Measurements from ENCODE around the gene HSPA1A. TPM values are rescaled to one million over a fixed set of nuclear protein-coding genes. Genes with fewer than 3 reads are reported as not detected.
"Not testable (repeated sequence)": the region's sequence is repeated elsewhere in the genome, so short reads cannot be mapped to it uniquely, and the experiment has no call there.

HSPA1A gene
- total RNA-seq, 2 experiments from 2014 or later: 8.1 to 9.8 TPM

DNA sequence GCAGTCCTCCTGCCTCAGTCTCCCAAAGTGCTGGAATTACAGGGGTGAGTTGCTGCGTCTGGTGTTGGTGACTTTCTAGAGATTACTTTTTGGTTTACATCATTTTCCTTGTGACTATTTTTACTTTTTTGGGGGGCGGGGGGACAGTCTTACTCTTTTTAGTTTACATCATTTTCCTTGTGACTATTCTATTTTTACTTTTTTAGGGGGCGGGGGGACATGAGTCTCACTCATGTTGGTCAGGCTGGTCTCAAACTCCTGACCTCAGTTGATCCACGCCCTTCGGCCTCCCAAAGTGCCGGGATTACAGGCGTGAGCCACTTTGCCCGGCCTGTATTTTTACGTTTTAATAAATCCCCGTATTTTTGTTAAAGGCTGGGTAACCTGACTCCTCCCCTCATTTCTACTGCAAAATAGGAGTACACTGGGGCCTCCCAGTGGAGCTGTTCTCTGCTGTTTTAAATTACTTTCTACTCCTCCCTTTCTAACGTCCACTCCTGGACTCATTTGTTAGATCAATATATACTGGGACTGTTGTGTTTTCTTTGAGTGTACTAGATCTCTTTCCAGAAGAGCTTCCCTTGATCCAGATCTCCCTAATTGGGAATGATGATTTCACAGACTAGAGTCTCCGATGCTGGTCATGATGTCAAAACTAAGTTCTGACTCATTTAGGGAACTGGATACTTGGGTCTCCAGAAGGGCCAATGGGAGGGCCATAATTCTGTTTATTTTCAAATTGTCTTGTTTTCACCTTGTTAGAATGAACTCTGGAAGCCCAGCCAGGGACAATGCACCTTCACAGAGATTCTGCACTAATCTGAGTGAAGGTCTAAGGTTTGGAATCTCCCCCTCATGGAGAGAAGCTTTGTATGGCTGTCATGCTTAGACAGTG, 21.4 kb downstream of the HSPA1A start:
- H3K27ac ChIP-seq (ENCODE audit: low read depth in 1 of 2, low read length in 2 of 2): peak overlapping the region; percentile 38 to 97
- TF ChIP-seq, protein P1, sequence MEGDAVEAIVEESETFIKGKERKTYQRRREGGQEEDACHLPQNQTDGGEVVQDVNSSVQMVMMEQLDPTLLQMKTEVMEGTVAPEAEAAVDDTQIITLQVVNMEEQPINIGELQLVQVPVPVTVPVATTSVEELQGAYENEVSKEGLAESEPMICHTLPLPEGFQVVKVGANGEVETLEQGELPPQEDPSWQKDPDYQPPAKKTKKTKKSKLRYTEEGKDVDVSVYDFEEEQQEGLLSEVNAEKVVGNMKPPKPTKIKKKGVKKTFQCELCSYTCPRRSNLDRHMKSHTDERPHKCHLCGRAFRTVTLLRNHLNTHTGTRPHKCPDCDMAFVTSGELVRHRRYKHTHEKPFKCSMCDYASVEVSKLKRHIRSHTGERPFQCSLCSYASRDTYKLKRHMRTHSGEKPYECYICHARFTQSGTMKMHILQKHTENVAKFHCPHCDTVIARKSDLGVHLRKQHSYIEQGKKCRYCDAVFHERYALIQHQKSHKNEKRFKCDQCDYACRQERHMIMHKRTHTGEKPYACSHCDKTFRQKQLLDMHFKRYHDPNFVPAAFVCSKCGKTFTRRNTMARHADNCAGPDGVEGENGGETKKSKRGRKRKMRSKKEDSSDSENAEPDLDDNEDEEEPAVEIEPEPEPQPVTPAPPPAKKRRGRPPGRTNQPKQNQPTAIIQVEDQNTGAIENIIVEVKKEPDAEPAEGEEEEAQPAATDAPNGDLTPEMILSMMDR (IDR thresholded peaks at IDR 0.05): no peak
- Mint-ChIP-seq H3K27ac (peak overlapping the region; percentile 98), H3K27me3 (no peaks in the 10 kb centered on the region), H3K9me3 (no peaks in the 10 kb centered on the region), H3K36me3 (ENCODE audit: low read depth) (peaks cover 71% of the 10 kb centered on the region), H3K4me3 (peak overlapping the region; percentile 96), H3K4me1 (ENCODE audit: low read depth) (peaks cover 44% of the 10 kb centered on the region)
- intact Hi-C loops (cut with DNase I, micrococcal nuclease): loop anchor here in 1 of 2 experiments (10.0 kb wide), 1 partner anchor 252 kb away; the partner anchor contains the start of genes LST1 and LTB
- ChIA-PET CTCF (interaction anchor here (1.2 to 1.3 kb wide), 2 partner anchors 9 to 55 kb away, joined by 3 to 7 read pairs; partner anchors contain the start of gene HSPA1B), POLR2A (interaction anchor here (0.6 to 3.6 kb wide), 9 partner anchors 10 to 184 kb away, joined by 3 to 36 read pairs (median 5); partner anchors contain the start of genes ABHD16A, BAG6, DDAH2 and HSPA1B)
- H3K4me1 ChIP-seq (ENCODE audit: insufficient read depth, low read length): peaks cover 51% of the 10 kb centered on the region
- ATAC-seq (ENCODE audit: poor library complexity): peak; percentile 45
- peak overlapping the region; percentile 94 for H3K4me3 ChIP-seq (ENCODE audit: low read length)
- DNase-seq: peak in 3 of 14 experiments; percentile 43 to 57 (median 57)
- H3K36me3 ChIP-seq (ENCODE audit: insufficient read depth, low read length): peaks cover 50% of the 10 kb centered on the region
- no peaks in the 10 kb centered on the region for H3K27me3 ChIP-seq (ENCODE audit: control insufficient read depth in 1 of 2, insufficient read depth in 2 of 2, low read length in 2 of 2)
- H3K9me3 ChIP-seq (ENCODE audit: control insufficient read depth in 1 of 2, insufficient read depth in 1 of 2, low read length in 2 of 2): no peaks in the 10 kb centered on the region

DNA sequence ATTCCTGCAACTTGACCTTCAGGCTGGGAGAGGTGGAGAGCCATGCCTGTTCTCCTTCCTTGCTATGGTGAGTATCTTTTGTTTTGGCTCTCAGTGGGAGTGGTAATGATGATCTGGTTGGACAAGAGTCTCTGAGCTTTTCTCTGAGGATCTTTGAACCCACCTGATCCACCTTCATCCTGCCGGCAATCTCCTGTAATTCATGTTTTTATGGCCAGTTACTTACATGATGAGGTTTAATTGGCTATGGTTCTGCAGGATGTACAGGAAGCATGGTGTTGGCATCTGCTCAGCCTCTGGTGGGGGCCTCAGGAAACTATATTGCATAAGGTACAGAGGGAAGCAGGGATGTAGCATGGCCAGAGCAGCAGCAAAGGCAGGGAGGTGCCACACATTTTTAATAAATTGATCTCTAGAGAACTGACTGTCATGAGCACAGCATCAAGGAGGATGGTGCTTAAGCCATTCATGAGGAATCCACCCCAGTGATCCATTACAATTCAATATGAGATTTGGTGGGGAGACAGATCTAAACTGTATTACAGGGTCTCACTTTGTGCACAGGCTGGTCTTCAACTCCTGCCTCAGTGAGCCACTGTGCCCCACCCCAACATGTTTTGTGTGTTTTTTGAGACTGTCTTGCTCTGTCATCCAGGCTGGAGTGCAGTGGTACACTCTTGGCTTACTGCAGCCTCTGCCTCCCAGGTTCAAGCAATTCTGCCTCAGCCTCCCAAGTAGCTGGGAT, 22.2 kb downstream of the HSPA1A start:
- H3K36me3 Mint-ChIP-seq (ENCODE audit: low read depth): peaks cover 71% of the 10 kb centered on the region
- H3K27ac ChIP-seq (ENCODE audit: low read depth in 1 of 2, low read length in 2 of 2): peak overlapping the region; percentile 38 to 97
- H3K4me3 ChIP-seq (ENCODE audit: low read length): peak overlapping the region; percentile 94
- peaks cover 54% of the 10 kb centered on the region for H3K36me3 ChIP-seq (ENCODE audit: insufficient read depth, low read length)
- POLR2A ChIA-PET: interaction anchor here (0.6 to 3.6 kb wide), 8 partner anchors 11 to 185 kb away, joined by 3 to 36 read pairs (median 5); partner anchors contain the start of genes ABHD16A, BAG6, DDAH2 and NEU1
- TF ChIP-seq, protein P1 (IDR thresholded peaks at IDR 0.05): no peak
- no peak for DNase-seq
- H3K27me3 ChIP-seq (ENCODE audit: control insufficient read depth in 1 of 2, insufficient read depth in 2 of 2, low read length in 2 of 2): no peaks in the 10 kb centered on the region
- no peak for ATAC-seq (ENCODE audit: poor library complexity)
- intact Hi-C loops (cut with DNase I, micrococcal nuclease): loop anchor here in 1 of 2 experiments (10.0 kb wide), 1 partner anchor 253 kb away; the partner anchor contains the start of genes LST1 and LTB
- peak overlapping the region; percentile 96 for H3K4me3 Mint-ChIP-seq
- H3K4me1 ChIP-seq (ENCODE audit: insufficient read depth, low read length): peaks cover 48% of the 10 kb centered on the region
- CTCF ChIA-PET: interaction anchor here (1.3 to 2.2 kb wide), 2 partner anchors 10 to 26 kb away, joined by 3 to 6 read pairs; partner anchors contain the start of gene HSPA1B
- peak overlapping the region; percentile 98 for H3K27ac Mint-ChIP-seq
- peaks cover 44% of the 10 kb centered on the region for H3K4me1 Mint-ChIP-seq (ENCODE audit: low read depth)
- no peaks in the 10 kb centered on the region for H3K27me3 Mint-ChIP-seq
- no peaks in the 10 kb centered on the region for H3K9me3 Mint-ChIP-seq
- no peaks in the 10 kb centered on the region for H3K9me3 ChIP-seq (ENCODE audit: control insufficient read depth in 1 of 2, insufficient read depth in 1 of 2, low read length in 2 of 2)

DNA sequence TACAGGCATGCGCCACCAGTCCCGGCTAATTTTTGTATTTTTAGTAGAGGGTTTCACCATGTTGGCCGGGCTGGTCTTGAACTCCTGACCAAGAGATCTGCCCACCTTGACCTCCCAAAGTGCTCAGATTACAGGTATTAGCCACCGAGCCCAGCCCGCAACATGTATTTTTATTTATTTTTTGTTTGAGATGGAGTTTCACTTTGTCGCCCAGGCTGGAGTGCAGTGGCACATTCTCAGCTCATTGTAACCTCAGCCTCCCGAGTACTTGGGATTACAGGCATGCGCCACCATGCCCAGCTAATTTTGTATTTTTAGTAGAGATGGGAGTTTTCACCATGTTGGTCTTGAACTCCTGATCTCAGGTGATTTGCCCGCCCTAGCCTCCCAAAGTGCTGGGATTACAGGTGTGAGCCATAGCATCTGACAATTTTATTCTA, 22.8 kb downstream of the HSPA1A start:
- Histone ChIP-seq H3K4me1 (ENCODE audit: insufficient read depth, low read length) (peaks cover 47% of the 10 kb centered on the region), H3K4me3 (ENCODE audit: low read length) (peak overlapping the region; percentile 94), H3K27ac (ENCODE audit: low read depth in 1 of 2, low read length in 2 of 2) (peak overlapping the region; percentile 23 to 27), H3K36me3 (ENCODE audit: insufficient read depth, low read length) (peaks cover 54% of the 10 kb centered on the region)
- Mint-ChIP-seq H3K36me3 (ENCODE audit: low read depth) (peaks cover 71% of the 10 kb centered on the region), H3K4me1 (ENCODE audit: low read depth) (peaks cover 44% of the 10 kb centered on the region), H3K27ac (peak overlapping the region; percentile 98)
- intact Hi-C loops (cut with DNase I, micrococcal nuclease): loop anchor here in 1 of 2 experiments (10.0 kb wide), 1 partner anchor 253 kb away; the partner anchor contains the start of genes LST1 and LTB
- ATAC-seq (ENCODE audit: poor library complexity); H3K9me3 Mint-ChIP-seq; H3K27me3 Mint-ChIP-seq; H3K4me3 Mint-ChIP-seq; H3K9me3 ChIP-seq (ENCODE audit: control insufficient read depth in 1 of 2, insufficient read depth in 1 of 2, low read length in 2 of 2); H3K27me3 ChIP-seq (ENCODE audit: control insufficient read depth in 1 of 2, insufficient read depth in 2 of 2, low read length in 2 of 2); DNase-seq: not testable (repeated sequence)
- POLR2A ChIA-PET: interaction anchor here (0.6 to 2.7 kb wide), 3 partner anchors 12 to 279 kb away, joined by 4 to 8 read pairs (median 4); partner anchors contain the start of gene NEU1
- CTCF ChIA-PET: interaction anchor here (2.2 kb wide), 1 partner anchor 26 kb away, joined by 6 read pairs; no protein-coding TSS in a partner anchor
